Keratinocyte (primary cell): ENCODE results near the gene ATP8A2. TPM values are rescaled to one million over a fixed set of nuclear protein-coding genes. Genes with fewer than 3 reads are reported as not detected.

Experiments
- DNase-seq: peaks from one replicate; pipeline ENCODE4 v3.0.0-alpha.2; 2011; ENCODE audit warnings: low read depth, missing footprints, low spot score
- FAIRE-seq: peaks from 2 replicates; lab custom pipeline; 2011; peaks lifted over from hg19 to GRCh38; lab: Jason Lieb, UNC
- H2AFZ ChIP-seq: 2 replicates; pipeline ENCODE4 v1.6.0; 2012; ENCODE audit warnings: low read length, control low read depth, inconsistent platforms; ENCODE audit not compliant: control insufficient read depth
- H3K27ac ChIP-seq: 2 replicates; pipeline ENCODE4 v1.5.1; 2011; ENCODE audit warnings: low read length; ENCODE audit not compliant: control insufficient read depth, insufficient read depth
- H3K27me3 ChIP-seq: 3 replicates; pipeline ENCODE4 v1.6.0; 2011; ENCODE audit warnings: low read length; ENCODE audit not compliant: control insufficient read depth, insufficient read depth; ENCODE audit errors: extremely low read depth
- H3K36me3 ChIP-seq, 2 experiments: 2 replicates in 1 of 2; 3 replicates in 1 of 2; pipeline ENCODE4 v1.5.1; 2011; ENCODE audit warnings: low read length in 2 of 2, mild to moderate bottlenecking in 1 of 2; ENCODE audit not compliant: control insufficient read depth in 2 of 2, insufficient read depth in 2 of 2; ENCODE audit errors: extremely low read depth in 1 of 2
- H3K4me1 ChIP-seq: 3 replicates; pipeline ENCODE4 v1.5.1; 2011; ENCODE audit warnings: low read length; ENCODE audit not compliant: control insufficient read depth, insufficient read depth; ENCODE audit errors: extremely low read depth
- H3K4me2 ChIP-seq: 3 replicates; pipeline ENCODE4 v1.6.0; 2011; ENCODE audit warnings: low read depth, low read length; ENCODE audit not compliant: control insufficient read depth, insufficient read depth; ENCODE audit errors: extremely low read depth
- H3K4me3 ChIP-seq, 3 experiments: fragments of 200-600 bp in 1 of 3; sonication (generic) in 1 of 3; 2 replicates in 2 of 3; 3 replicates in 1 of 3; pipeline ENCODE4 v1.5.1; 2011 to 2016; ENCODE audit warnings: low read length in 3 of 3, mild to moderate bottlenecking in 3 of 3, control low read depth in 2 of 3, inconsistent platforms in 1 of 3, low read depth in 1 of 3, mixed read lengths in 1 of 3, mixed run types in 1 of 3, moderate library complexity in 1 of 3; ENCODE audit not compliant: control insufficient read depth in 2 of 3, insufficient read depth in 2 of 3; ENCODE audit errors: extremely low read depth in 1 of 3
- H3K79me2 ChIP-seq: 2 replicates; pipeline ENCODE4 v1.6.0; 2012; ENCODE audit warnings: low read length; ENCODE audit not compliant: control insufficient read depth, insufficient read depth
- H3K9ac ChIP-seq: 3 replicates; pipeline ENCODE4 v1.6.0; 2011; ENCODE audit warnings: low read length; ENCODE audit not compliant: control insufficient read depth, insufficient read depth; ENCODE audit errors: extremely low read depth
- H3K9me1 ChIP-seq: 3 replicates; pipeline ENCODE4 v1.6.0; 2011; ENCODE audit warnings: low read length; ENCODE audit not compliant: control insufficient read depth, insufficient read depth; ENCODE audit errors: extremely low read depth
- H3K9me3 ChIP-seq: 2 replicates; pipeline ENCODE4 v1.5.1; 2012; ENCODE audit warnings: low read depth, low read length; ENCODE audit not compliant: control insufficient read depth
- H4K20me1 ChIP-seq: 3 replicates; pipeline ENCODE4 v1.6.0; 2011; ENCODE audit warnings: low read length; ENCODE audit not compliant: control insufficient read depth, insufficient read depth; ENCODE audit errors: extremely low read depth
- CTCF ChIP-seq, 3 experiments: IDR thresholded peaks in 1 of 3; conservative IDR thresholded peaks in 1 of 3; optimal IDR thresholded peaks in 1 of 3; 2 replicates in 2 of 3; 3 replicates in 1 of 3; pipeline versions ENCODE3 to v1.5.1; 2011; ENCODE audit warnings: low read length in 3 of 3, mild to moderate bottlenecking in 3 of 3, moderate library complexity in 2 of 3, control low read depth in 1 of 3, inconsistent platforms in 1 of 3; ENCODE audit not compliant: insufficient read depth in 2 of 3; ENCODE audit errors: extremely low read depth in 1 of 3
- EZH2 ChIP-seq: IDR thresholded peaks from one replicate; pipeline ENCODE4 v1.6.1; 2012; ENCODE audit warnings: inconsistent platforms, mild to moderate bottlenecking, low read length, moderate library complexity
- dilution Hi-C: fragments of 300-500 bp; cut with MboI; formaldehyde crosslinking; loops from one replicate; pipeline ENCODE4 v1.7.0; 2020; ENCODE audit warnings: low sequenced_read_pairs; ENCODE audit not compliant: extremely low pct_ligation_motif_present
- polyA plus RNA-seq, 5 experiments: library from polyadenylated mRNA; depleted of rRNA in 3 of 5; stranded (reverse) in 3 of 5; stranded (forward) in 1 of 5; unstranded in 1 of 5; fragments of >200 nt; gene quantifications; 1 replicate in 1 of 5; 2 replicates in 3 of 5; 3 replicates in 1 of 5; pipeline versions ENCODE4 v1.2.1 to v1.2.3, GENCODE V29; 2011 to 2012; ENCODE audit warnings: missing spikeins in 2 of 5, low read depth in 1 of 5, low replicate concordance in 1 of 5

ATP8A2 gene
- polyA plus RNA-seq, 1 donor (not counting 4 experiments of a cell fraction or from before 2014, with no cell fraction given): 0.16 TPM

- no peak overlapping the region for H3K4me2 ChIP-seq
- no peak overlapping the region for H3K27ac ChIP-seq
- no peaks in the 10 kb centered on the region for H3K9me3 ChIP-seq
- H3K79me2 ChIP-seq: no peaks in the 10 kb centered on the region
- no peak overlapping the region for H2AFZ ChIP-seq
- dilution Hi-C loops: no loop called here
- H3K9me1 ChIP-seq: no peaks in the 10 kb centered on the region
- H3K4me1 ChIP-seq: peaks cover 19% of the 10 kb centered on the region
- no peak for FAIRE-seq
- no peak overlapping the region for H3K4me3 ChIP-seq
- no peaks in the 10 kb centered on the region for H4K20me1 ChIP-seq
- no peak for DNase-seq
- H3K27me3 ChIP-seq: no peaks in the 10 kb centered on the region
- H3K36me3 ChIP-seq: no peaks in the 10 kb centered on the region
- no peak overlapping the region for H3K9ac ChIP-seq
- no peak for TF ChIP-seq CTCF (optimal IDR thresholded peaks at IDR 0.05 in 1 of 3, IDR thresholded peaks at IDR 0.05 in 1 of 3, conservative IDR thresholded peaks at IDR 0.05 in 1 of 3; ENCODE audit: extremely low read depth in 1 of 3, insufficient read depth in 2 of 3, low read length in 3 of 3)
- no peak for TF ChIP-seq EZH2
Measured at GRCh38 chr13:25898991-25899390, 527.2 kb downstream of the ATP8A2 start.

GRCh38 chr13:25899464-25899863 is 527.7 kb downstream of the ATP8A2 start:
- Histone ChIP-seq H3K4me2 (no peak overlapping the region), H2AFZ (no peak overlapping the region), H3K36me3 (no peaks in the 10 kb centered on the region), H3K9me1 (no peaks in the 10 kb centered on the region), H3K79me2 (no peaks in the 10 kb centered on the region), H3K4me3 (no peak overlapping the region), H3K27me3 (no peaks in the 10 kb centered on the region), H3K9me3 (no peaks in the 10 kb centered on the region), H3K27ac (no peak overlapping the region), H3K4me1 (peaks cover 19% of the 10 kb centered on the region), H3K9ac (no peak overlapping the region), H4K20me1 (no peaks in the 10 kb centered on the region)
- FAIRE-seq (no peak), DNase-seq (no peak)
- dilution Hi-C loops: no loop called here
- TF ChIP-seq CTCF (optimal IDR thresholded peaks at IDR 0.05 in 1 of 3, IDR thresholded peaks at IDR 0.05 in 1 of 3, conservative IDR thresholded peaks at IDR 0.05 in 1 of 3; ENCODE audit: extremely low read depth in 1 of 3, insufficient read depth in 2 of 3, low read length in 3 of 3) (no peak), EZH2 (no peak)
